H9 (cell line): ENCODE results near the gene CSN1S1. TPM values are rescaled to one million over a fixed set of nuclear protein-coding genes. Genes with fewer than 3 reads are reported as not detected.

Experiments used
- DNase-seq: peaks from one replicate; pipeline ENCODE4 v3.0.0-alpha.2; 2017
- H2AFZ ChIP-seq: one replicate; pipeline ENCODE4 v1.6.1; 2013; ENCODE audit warnings: mild to moderate bottlenecking, low read length, control low read depth, moderate library complexity
- H2AK5ac ChIP-seq: 2 replicates; pipeline ENCODE4 v1.6.1; 2013; ENCODE audit warnings: low read length, control low read depth, mixed read lengths; ENCODE audit not compliant: insufficient read length
- H2BK120ac ChIP-seq: one replicate; pipeline ENCODE4 v1.6.1; 2013; ENCODE audit warnings: low read depth, mild to moderate bottlenecking, low read length, control low read depth, inconsistent platforms; ENCODE audit not compliant: poor library complexity, severe bottlenecking
- H2BK12ac ChIP-seq: 2 replicates; pipeline ENCODE4 v1.6.1; 2013; ENCODE audit warnings: low read length, control low read depth, mixed read lengths, low read depth; ENCODE audit not compliant: insufficient read length
- H2BK15ac ChIP-seq: 2 replicates; pipeline ENCODE4 v1.6.1; 2013; ENCODE audit warnings: low read depth, low read length, control low read depth
- H2BK20ac ChIP-seq: one replicate; pipeline ENCODE4 v1.6.1; 2013; ENCODE audit warnings: low read depth, mild to moderate bottlenecking, low read length, control low read depth, inconsistent platforms; ENCODE audit not compliant: poor library complexity, severe bottlenecking
- H2BK5ac ChIP-seq: 2 replicates; pipeline ENCODE4 v1.6.1; 2013; ENCODE audit warnings: low read length, control low read depth, mixed read lengths; ENCODE audit not compliant: insufficient read length
- H3K14ac ChIP-seq: 2 replicates; pipeline ENCODE4 v1.6.1; 2013; ENCODE audit warnings: low read length, control low read depth; ENCODE audit not compliant: insufficient read depth
- H3K18ac ChIP-seq: 2 replicates; pipeline ENCODE4 v1.6.1; 2013; ENCODE audit warnings: low read depth, mild to moderate bottlenecking, mixed read lengths, low read length, control low read depth; ENCODE audit not compliant: insufficient read length
- H3K23ac ChIP-seq: 2 replicates; pipeline ENCODE4 v1.6.1; 2013; ENCODE audit warnings: low read length, control low read depth, mixed read lengths, low read depth; ENCODE audit not compliant: insufficient read length
- H3K23me2 ChIP-seq: 2 replicates; pipeline ENCODE4 v1.6.1; 2013; ENCODE audit warnings: low read depth, mild to moderate bottlenecking, mixed read lengths, low read length, control low read depth; ENCODE audit not compliant: insufficient read length, poor library complexity, severe bottlenecking
- H3K27ac ChIP-seq: 2 replicates; pipeline ENCODE4 v1.5.1; 2013; ENCODE audit warnings: low read length, control low read depth, mixed read lengths, low read depth; ENCODE audit not compliant: insufficient read length
- H3K27me3 ChIP-seq: 2 replicates; pipeline ENCODE4 v1.6.1; 2013; ENCODE audit warnings: low read length, control low read depth, inconsistent platforms; ENCODE audit not compliant: insufficient read depth
- H3K4ac ChIP-seq: 2 replicates; pipeline ENCODE4 v1.6.1; 2013; ENCODE audit warnings: low read depth, mild to moderate bottlenecking, control low read depth, inconsistent platforms, low read length, moderate library complexity
- H3K4me1 ChIP-seq: 2 replicates; pipeline ENCODE4 v1.6.1; 2013; ENCODE audit warnings: low read length, control low read depth, inconsistent platforms; ENCODE audit not compliant: insufficient read depth
- H3K4me2 ChIP-seq: 2 replicates; pipeline ENCODE4 v1.6.1; 2013; ENCODE audit warnings: low read length, control low read depth, mixed read lengths; ENCODE audit not compliant: insufficient read length, insufficient read depth
- H3K56ac ChIP-seq: 2 replicates; pipeline ENCODE4 v1.6.1; 2013; ENCODE audit warnings: low read depth, mild to moderate bottlenecking, mixed read lengths, low read length, control low read depth; ENCODE audit not compliant: insufficient read length
- H3K79me1 ChIP-seq: 2 replicates; pipeline ENCODE4 v1.6.1; 2013; ENCODE audit warnings: low read depth, mild to moderate bottlenecking, moderate library complexity, low read length, control low read depth, inconsistent platforms; ENCODE audit not compliant: insufficient read depth, poor library complexity, severe bottlenecking
- H3K79me2 ChIP-seq: 2 replicates; pipeline ENCODE4 v1.6.1; 2013; ENCODE audit warnings: low read length, control low read depth, inconsistent platforms; ENCODE audit not compliant: insufficient read depth
- H3K9ac ChIP-seq: 2 replicates; pipeline ENCODE4 v1.6.1; 2013; ENCODE audit warnings: low read length, control low read depth, mixed read lengths; ENCODE audit not compliant: insufficient read length; ENCODE audit errors: extremely low read depth
- H3K9me3 ChIP-seq: one replicate; pipeline ENCODE4 v1.6.1; 2013; ENCODE audit warnings: low read depth, low read length, inconsistent platforms; ENCODE audit not compliant: control insufficient read depth
- H3T11ph ChIP-seq: one replicate; pipeline ENCODE4 v1.6.1; 2013; ENCODE audit warnings: mild to moderate bottlenecking, low read length, control low read depth, inconsistent platforms
- H4K20me1 ChIP-seq: one replicate; pipeline ENCODE4 v1.6.1; 2013; ENCODE audit not compliant: control insufficient read depth, insufficient read length, insufficient read depth
- H4K5ac ChIP-seq: 2 replicates; pipeline ENCODE4 v1.6.1; 2013; ENCODE audit warnings: low read depth, mild to moderate bottlenecking, mixed read lengths, low read length, control low read depth; ENCODE audit not compliant: insufficient read length
- H4K8ac ChIP-seq: replicated peaks from 2 replicates; pipeline ENCODE4 v1.6.1; 2013; ENCODE audit warnings: low read length, control low read depth, mixed read lengths, low read depth; ENCODE audit not compliant: insufficient read length
- H4K91ac ChIP-seq: 2 replicates; pipeline ENCODE4 v1.6.1; 2013; ENCODE audit warnings: low read depth, mild to moderate bottlenecking, moderate library complexity, mixed read lengths, low read length, control low read depth; ENCODE audit not compliant: insufficient read length
- H3K27ac Mint-ChIP-seq, 3 experiments: 2 replicates in 2 of 3; 3 replicates in 1 of 3; pipeline ENCODE4 v1.8.0; 2020 to 2021; ENCODE audit warnings: mixed read lengths in 3 of 3, mild to moderate bottlenecking in 1 of 3, moderate library complexity in 1 of 3
- H3K27me3 Mint-ChIP-seq: 2 replicates; pipeline ENCODE4 v1.8.0; 2021; ENCODE audit warnings: low read depth, mild to moderate bottlenecking, moderate library complexity, mixed read lengths
- H3K36me3 Mint-ChIP-seq, 3 experiments: 2 replicates in 2 of 3; 3 replicates in 1 of 3; pipeline ENCODE4 v1.8.0; 2020 to 2021; ENCODE audit warnings: low read depth in 3 of 3, mixed read lengths in 3 of 3; ENCODE audit not compliant: insufficient read depth in 1 of 3
- H3K4me1 Mint-ChIP-seq, 2 experiments: 2 replicates each; pipeline ENCODE4 v1.8.0; 2020; ENCODE audit warnings: mixed read lengths in 2 of 2
- H3K4me3 Mint-ChIP-seq, 2 experiments: 2 replicates in 1 of 2; 3 replicates in 1 of 2; pipeline ENCODE4 v1.8.0; 2020 to 2021; ENCODE audit warnings: mild to moderate bottlenecking in 2 of 2, mixed read lengths in 2 of 2, moderate library complexity in 1 of 2
- H3K9me3 Mint-ChIP-seq, 2 experiments: 2 replicates in 1 of 2; 3 replicates in 1 of 2; pipeline ENCODE4 v1.8.0; 2020; ENCODE audit warnings: mild to moderate bottlenecking in 2 of 2, mixed read lengths in 2 of 2, moderate library complexity in 1 of 2
- WGBS: extraction: QIAGEN DNeasy Blood & Tissue Kit; methylation state at CpG from one replicate; pipeline ENCODE4 v1.1.7; 2013; ENCODE audit warnings: missing lambda C conversion rate, low lambda C conversion rate, mixed read lengths; ENCODE audit not compliant: insufficient read length; ENCODE audit errors: extremely low coverage; 5-methylcytosine and 5-hydroxymethylcytosine counted together
- total RNA-seq: library from RNA; stranded (reverse); gene quantifications from 2 replicates; pipeline ENCODE4 v1.2.1, GENCODE V29; 2021
- TF ChIP-seq, protein P1 (sequence below): fragments of 200-600 bp; sonication (generic); conservative IDR thresholded peaks from 3 replicates; pipeline ENCODE4 v1.8.0; 2021; ENCODE audit warnings: antibody characterized with exemption, mild to moderate bottlenecking

The CSN1S1 gene
- total RNA-seq, 1 experiment from 2014 or later = not detected

DNA sequence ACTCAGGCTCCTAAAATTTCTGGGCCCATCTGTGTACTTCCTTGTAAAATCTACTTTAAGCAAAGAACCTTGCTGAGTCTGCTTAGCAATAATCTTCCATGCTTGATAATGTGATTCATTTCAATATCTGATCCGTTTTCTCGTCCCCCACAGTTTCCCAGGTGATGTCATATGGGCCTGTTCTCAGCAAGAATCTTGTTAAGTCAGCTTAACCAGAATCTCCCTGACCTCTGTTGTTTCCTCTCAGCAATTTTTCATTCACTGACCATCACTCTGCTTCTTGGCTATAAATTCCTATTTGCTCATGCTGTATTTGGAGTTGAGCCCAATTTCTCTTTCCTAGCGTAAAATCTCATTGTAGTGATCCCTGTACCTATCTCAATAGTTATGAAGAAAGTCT lies 20.7 kb downstream of the CSN1S1 start:
- Histone ChIP-seq H3K27me3 (no peaks in the 10 kb centered on the region), H4K91ac (no peak overlapping the region), H3K79me1 (no peaks in the 10 kb centered on the region), H3K4me1 (no peaks in the 10 kb centered on the region), H3K9ac (no peak overlapping the region), H3K14ac (no peak overlapping the region), H3K27ac (no peak overlapping the region), H4K5ac (no peak overlapping the region), H3K9me3 (no peaks in the 10 kb centered on the region), H2BK20ac (no peak overlapping the region), H4K8ac (no peak overlapping the region), H3K56ac (no peak overlapping the region), H2BK5ac (no peak overlapping the region), H2AFZ (no peak overlapping the region), H2BK12ac (no peak overlapping the region), H2AK5ac (no peak overlapping the region), H3T11ph (no peak overlapping the region), H3K79me2 (no peaks in the 10 kb centered on the region), H3K18ac (no peak overlapping the region), H3K4ac (no peak overlapping the region), H3K4me2 (no peak overlapping the region), H3K23ac (no peak overlapping the region), H3K23me2 (no peaks in the 10 kb centered on the region), H2BK15ac (no peak overlapping the region), H2BK120ac (no peak overlapping the region), H4K20me1 (no peaks in the 10 kb centered on the region)
- DNase-seq = no peak
- TF ChIP-seq, protein P1, sequence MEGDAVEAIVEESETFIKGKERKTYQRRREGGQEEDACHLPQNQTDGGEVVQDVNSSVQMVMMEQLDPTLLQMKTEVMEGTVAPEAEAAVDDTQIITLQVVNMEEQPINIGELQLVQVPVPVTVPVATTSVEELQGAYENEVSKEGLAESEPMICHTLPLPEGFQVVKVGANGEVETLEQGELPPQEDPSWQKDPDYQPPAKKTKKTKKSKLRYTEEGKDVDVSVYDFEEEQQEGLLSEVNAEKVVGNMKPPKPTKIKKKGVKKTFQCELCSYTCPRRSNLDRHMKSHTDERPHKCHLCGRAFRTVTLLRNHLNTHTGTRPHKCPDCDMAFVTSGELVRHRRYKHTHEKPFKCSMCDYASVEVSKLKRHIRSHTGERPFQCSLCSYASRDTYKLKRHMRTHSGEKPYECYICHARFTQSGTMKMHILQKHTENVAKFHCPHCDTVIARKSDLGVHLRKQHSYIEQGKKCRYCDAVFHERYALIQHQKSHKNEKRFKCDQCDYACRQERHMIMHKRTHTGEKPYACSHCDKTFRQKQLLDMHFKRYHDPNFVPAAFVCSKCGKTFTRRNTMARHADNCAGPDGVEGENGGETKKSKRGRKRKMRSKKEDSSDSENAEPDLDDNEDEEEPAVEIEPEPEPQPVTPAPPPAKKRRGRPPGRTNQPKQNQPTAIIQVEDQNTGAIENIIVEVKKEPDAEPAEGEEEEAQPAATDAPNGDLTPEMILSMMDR = no peak
- H3K27ac Mint-ChIP-seq = no peak overlapping the region
- WGBS = no CpG with 5 or more reads among the region's 3 CpGs
- H3K27me3 Mint-ChIP-seq = no peaks in the 10 kb centered on the region
- no peaks in the 10 kb centered on the region for H3K9me3 Mint-ChIP-seq
- peaks cover 6 to 9% of the 10 kb centered on the region in 2 experiments for H3K4me1 Mint-ChIP-seq
- no peak overlapping the region for H3K4me3 Mint-ChIP-seq
- H3K36me3 Mint-ChIP-seq = no peaks in the 10 kb centered on the region
